ENCODE measurements around the gene ST3GAL6. TPM values are rescaled to one million over a fixed set of nuclear protein-coding genes. Genes with fewer than 3 reads are reported as not detected.

Gene ST3GAL6
- total and polyA plus RNA-seq, 2 donors (not counting 1 experiment from before 2014, with no cell fraction given): 0.58 TPM; not detected in 1

- Histone ChIP-seq H3K4me3 (ENCODE audit: control extremely low read depth in 1 of 5, extremely low read depth in 1 of 5, insufficient read depth in 1 of 5, low read depth in 2 of 5, low read length in 4 of 5) (peak overlapping the region; percentile 18 to 78 (median 38)), H3K4me2 (replicated peaks; ENCODE audit: low read depth, low read length, poor library complexity, severe bottlenecking) (peak overlapping the region; percentile 78), H3K9ac (ENCODE audit: low read length) (peak overlapping the region; percentile 42), H3K4me1 (ENCODE audit: control insufficient read depth in 2 of 2, insufficient read depth in 2 of 2, low read length in 2 of 2) (peaks cover 16 to 24% of the 10 kb centered on the region in 2 donors), H3K27ac (ENCODE audit: low read length in 2 of 2) (no peak overlapping the region), H3K36me3 (replicated peaks in 1 of 2; ENCODE audit: control extremely low read depth in 1 of 2, control insufficient read depth in 1 of 2, extremely low read depth in 1 of 2, insufficient read depth in 2 of 2, low read length in 1 of 2) (no peaks in the 10 kb centered on the region), H3K9me3 (ENCODE audit: control extremely low read depth in 1 of 3, control insufficient read depth in 2 of 3, insufficient read depth in 1 of 3, low read length in 2 of 3) (no peaks in the 10 kb centered on the region), H2AFZ (ENCODE audit: insufficient read depth, low read depth, low read length, poor library complexity, severe bottlenecking) (peak overlapping the region; percentile 69), H3K79me2 (ENCODE audit: control insufficient read depth, insufficient read depth, low read length) (no peaks in the 10 kb centered on the region), H4K20me1 (ENCODE audit: control insufficient read depth, insufficient read depth, low read length, poor library complexity, severe bottlenecking) (no peaks in the 10 kb centered on the region), H3K27me3 (replicated peaks in 1 of 4; ENCODE audit: control extremely low read depth in 1 of 4, control insufficient read depth in 3 of 4, insufficient read depth in 4 of 4, low read length in 3 of 4) (peaks cover 0 to 41% (median 28%) of the 10 kb centered on the region in 4 experiments)
- ChIA-PET CTCF (no interaction called here), POLR2A (no interaction called here)
- intact Hi-C loops (cut with micrococcal nuclease): no loop called here
- TF ChIP-seq CTCF (IDR thresholded peaks at IDR 0.05) (no peak), EZH2 (IDR thresholded peaks at IDR 0.05; ENCODE audit: borderline replicate concordance, insufficient read depth, low read depth, low read length, poor library complexity, severe bottlenecking) (no peak)
- Mint-ChIP-seq H3K9me3 (ENCODE audit: insufficient read depth) (no peaks in the 10 kb centered on the region), H3K4me3 (peak overlapping the region; percentile 77), H3K27ac (no peak overlapping the region), H3K4me1 (peaks cover 21% of the 10 kb centered on the region), H3K27me3 (peaks cover 54% of the 10 kb centered on the region)
- ATAC-seq (ENCODE audit: low read depth): no peak
- under 1% methylated on average over 32 of the region's 44 CpGs for WGBS (ENCODE audit: insufficient coverage)
- peak; percentile 12 for DNase-seq
Observed at GRCh38 chr3:98733053-98733811, 29.9 kb upstream of the ST3GAL6 start.

- H3K79me2 ChIP-seq (ENCODE audit: control insufficient read depth, insufficient read depth, low read length): no peaks in the 10 kb centered on the region
- peaks cover 16 to 24% of the 10 kb centered on the region in 2 donors for H3K4me1 ChIP-seq (ENCODE audit: control insufficient read depth in 2 of 2, insufficient read depth in 2 of 2, low read length in 2 of 2)
- Mint-ChIP-seq H3K4me3 (peak overlapping the region; percentile 77), H3K9me3 (ENCODE audit: insufficient read depth) (no peaks in the 10 kb centered on the region), H3K4me1 (peaks cover 21% of the 10 kb centered on the region), H3K27me3 (peaks cover 51% of the 10 kb centered on the region), H3K27ac (no peak overlapping the region)
- no peaks in the 10 kb centered on the region for H3K9me3 ChIP-seq (ENCODE audit: control extremely low read depth in 1 of 3, control insufficient read depth in 2 of 3, insufficient read depth in 1 of 3, low read length in 2 of 3)
- H3K27ac ChIP-seq (ENCODE audit: low read length in 2 of 2): no peak overlapping the region
- TF ChIP-seq CTCF (IDR thresholded peaks at IDR 0.05) (no peak), EZH2 (IDR thresholded peaks at IDR 0.05; ENCODE audit: borderline replicate concordance, insufficient read depth, low read depth, low read length, poor library complexity, severe bottlenecking) (no peak)
- H3K36me3 ChIP-seq (replicated peaks in 1 of 2; ENCODE audit: control extremely low read depth in 1 of 2, control insufficient read depth in 1 of 2, extremely low read depth in 1 of 2, insufficient read depth in 2 of 2, low read length in 1 of 2): no peaks in the 10 kb centered on the region
- 1% methylated on average over 12 of the region's 15 CpGs for WGBS (ENCODE audit: insufficient coverage)
- ChIA-PET POLR2A (no interaction called here), CTCF (no interaction called here)
- intact Hi-C loops (cut with micrococcal nuclease): no loop called here
- H4K20me1 ChIP-seq (ENCODE audit: control insufficient read depth, insufficient read depth, low read length, poor library complexity, severe bottlenecking): no peaks in the 10 kb centered on the region
- H2AFZ ChIP-seq (ENCODE audit: insufficient read depth, low read depth, low read length, poor library complexity, severe bottlenecking): peak overlapping the region; percentile 69
- H3K4me2 ChIP-seq (replicated peaks; ENCODE audit: low read depth, low read length, poor library complexity, severe bottlenecking): peak overlapping the region; percentile 78
- peaks cover 0 to 41% (median 28%) of the 10 kb centered on the region in 4 experiments for H3K27me3 ChIP-seq (replicated peaks in 1 of 4; ENCODE audit: control extremely low read depth in 1 of 4, control insufficient read depth in 3 of 4, insufficient read depth in 4 of 4, low read length in 3 of 4)
- no peak for ATAC-seq (ENCODE audit: low read depth)
- H3K4me3 ChIP-seq (ENCODE audit: control extremely low read depth in 1 of 5, extremely low read depth in 1 of 5, insufficient read depth in 1 of 5, low read depth in 2 of 5, low read length in 4 of 5): peak overlapping the region in 3 of 5 experiments; percentile 8 to 78 (median 50)
- H3K9ac ChIP-seq (ENCODE audit: low read length): peak overlapping the region; percentile 42
- no peak for DNase-seq
Observed at GRCh38 chr3:98733812-98734281, 29.3 kb upstream of the ST3GAL6 start.
